ENCODE results near the gene EEFSEC.

Gene EEFSEC

DNA sequence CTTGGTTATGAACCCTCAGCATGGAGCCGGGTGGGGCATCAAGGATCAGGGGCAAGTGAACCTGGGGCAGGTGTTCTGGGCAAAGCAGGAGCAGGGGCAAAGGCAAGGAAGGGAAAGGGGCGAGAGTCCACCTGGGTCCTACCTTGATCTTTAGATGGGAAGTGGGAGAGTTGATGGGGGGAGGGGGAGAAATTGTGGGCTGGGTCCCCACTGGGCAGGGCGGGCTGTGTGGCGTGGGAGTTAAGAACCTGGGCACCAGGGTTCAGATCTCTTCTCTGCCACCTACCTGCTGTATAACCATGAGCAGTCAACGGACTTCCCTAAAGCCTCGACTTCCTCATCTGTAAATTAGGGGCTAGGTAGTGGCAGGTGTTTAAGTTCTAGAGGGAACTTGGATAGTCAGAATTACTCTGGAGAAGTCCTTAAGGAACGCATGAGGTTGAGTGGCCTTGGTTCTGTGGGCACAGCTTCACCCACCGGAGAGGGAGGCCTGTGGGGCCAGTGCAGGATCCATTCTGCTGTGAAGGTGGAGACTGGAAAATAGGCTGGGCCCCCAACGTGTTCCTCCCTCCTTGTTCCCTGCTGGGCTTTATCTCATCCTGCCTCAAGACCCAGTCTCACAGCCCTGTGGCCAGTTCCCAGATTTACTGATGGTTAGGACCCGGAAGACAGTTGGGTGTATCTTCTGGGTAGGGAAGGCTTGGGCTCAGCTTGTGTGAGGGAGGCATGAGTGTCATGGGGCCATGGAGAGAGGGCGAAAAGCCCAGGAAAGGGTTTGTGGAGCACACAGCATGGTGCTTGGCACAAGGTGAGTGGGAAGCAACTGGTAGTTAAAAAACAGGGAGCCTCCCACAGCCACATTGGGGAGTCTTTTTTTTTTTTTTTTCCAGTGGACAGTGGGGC lies 90.6 kb downstream of the EEFSEC start:
- H3K36me3 ChIP-seq (ENCODE audit: insufficient read depth, low read length), result 0 out of 2 replicates have a peak, but pooled peaks cover 2% of the 10 kb centered on the region
- H2AFZ ChIP-seq (ENCODE audit: low read length, unreplicated experiment), result no peak overlapping the region

DNA sequence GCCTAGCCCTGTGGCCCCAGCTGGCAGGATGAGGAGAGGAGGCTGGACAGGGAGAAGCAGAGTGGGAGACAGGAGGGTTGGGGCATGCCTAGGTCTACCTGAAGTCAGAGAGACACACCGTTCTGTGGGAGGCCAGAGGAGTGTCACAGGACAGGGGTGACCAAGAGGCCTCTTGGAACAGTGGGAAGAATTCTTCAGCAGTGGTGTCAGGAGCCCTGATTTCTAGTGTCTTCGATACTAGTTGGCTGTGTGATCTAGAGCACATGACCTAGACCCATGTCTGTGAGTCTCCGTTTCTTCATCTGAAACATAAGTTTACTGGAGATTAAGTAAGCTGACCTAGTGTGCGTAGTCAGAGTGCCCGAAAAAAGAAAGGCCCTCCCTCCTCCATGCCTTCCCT lies 92.2 kb downstream of the EEFSEC start:
- peaks cover 5% of the 10 kb centered on the region for H3K36me3 ChIP-seq (ENCODE audit: insufficient read depth, low read length)
- H3K79me2 ChIP-seq (ENCODE audit: control insufficient read depth, insufficient read depth, low read length, unreplicated experiment), result no peaks in the 10 kb centered on the region
- H3K4me3 ChIP-seq (ENCODE audit: low read depth, low read length), result no peak overlapping the region
- no peaks in the 10 kb centered on the region for H3K27me3 ChIP-seq (ENCODE audit: insufficient read depth, low read length)
- H3K4me1 ChIP-seq (ENCODE audit: control insufficient read depth, insufficient read depth, low read length, unreplicated experiment), result peaks cover 9% of the 10 kb centered on the region
- no peak overlapping the region for H2AFZ ChIP-seq (ENCODE audit: low read length, unreplicated experiment)
- no peak overlapping the region for H3K27ac ChIP-seq (ENCODE audit: low read depth, low read length)

More for the DNA sequence above, 90.6 kb downstream of the EEFSEC start:
- Histone ChIP-seq H3K27ac (ENCODE audit: low read depth, low read length) (no peak overlapping the region), H3K4me1 (ENCODE audit: control insufficient read depth, insufficient read depth, low read length, unreplicated experiment) (peaks cover 9% of the 10 kb centered on the region), H3K27me3 (ENCODE audit: insufficient read depth, low read length) (no peaks in the 10 kb centered on the region), H3K79me2 (ENCODE audit: control insufficient read depth, insufficient read depth, low read length, unreplicated experiment) (no peaks in the 10 kb centered on the region), H3K4me3 (ENCODE audit: low read depth, low read length) (no peak overlapping the region)

DNA sequence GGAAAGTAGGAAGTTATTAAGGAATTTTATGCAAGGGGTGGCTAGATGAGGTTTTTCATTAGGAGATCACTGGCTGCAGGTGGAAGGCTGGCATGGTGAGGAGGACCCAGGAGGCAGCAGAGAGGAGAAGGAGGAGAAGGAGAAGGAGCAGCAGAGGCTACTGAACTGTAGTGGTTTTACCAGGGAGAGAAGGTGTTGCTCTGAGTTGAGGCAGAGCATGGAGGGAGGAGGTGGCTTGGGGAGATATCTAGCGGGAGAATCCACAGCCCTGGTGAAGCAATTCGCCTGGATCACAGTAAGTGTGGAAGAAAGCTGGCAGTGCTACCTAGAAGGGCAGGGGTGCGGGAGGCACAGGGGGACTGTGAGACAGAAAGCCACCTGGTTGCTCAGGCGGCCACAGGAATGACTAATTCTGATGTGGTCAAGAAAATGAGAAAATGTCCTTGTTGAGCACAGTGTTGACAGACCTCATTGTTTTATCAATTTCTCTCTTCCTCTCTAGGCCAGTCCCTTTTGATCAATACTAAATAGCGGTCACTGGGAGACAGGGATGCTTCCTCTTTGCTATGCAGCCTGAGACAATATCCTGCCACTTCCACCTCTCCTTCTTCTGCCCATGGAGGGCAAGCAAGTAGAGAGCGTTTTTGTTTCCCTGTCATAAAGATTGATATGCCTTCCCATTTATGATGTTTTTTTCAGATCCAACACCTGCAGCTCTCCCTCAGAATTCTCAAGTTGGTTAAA lies 94.6 kb downstream of the EEFSEC start:
- H3K36me3 ChIP-seq (ENCODE audit: insufficient read depth, low read length), result peaks cover 6% of the 10 kb centered on the region
- H3K27ac ChIP-seq (ENCODE audit: low read depth, low read length), result no peak overlapping the region
- H3K79me2 ChIP-seq (ENCODE audit: control insufficient read depth, insufficient read depth, low read length, unreplicated experiment), result no peaks in the 10 kb centered on the region
- H3K4me3 ChIP-seq (ENCODE audit: low read depth, low read length), result no peak overlapping the region
- no peak overlapping the region for H2AFZ ChIP-seq (ENCODE audit: low read length, unreplicated experiment)
- H3K4me1 ChIP-seq (ENCODE audit: control insufficient read depth, insufficient read depth, low read length, unreplicated experiment), result peaks cover 7% of the 10 kb centered on the region
- H3K27me3 ChIP-seq (ENCODE audit: insufficient read depth, low read length), result no peaks in the 10 kb centered on the region

DNA sequence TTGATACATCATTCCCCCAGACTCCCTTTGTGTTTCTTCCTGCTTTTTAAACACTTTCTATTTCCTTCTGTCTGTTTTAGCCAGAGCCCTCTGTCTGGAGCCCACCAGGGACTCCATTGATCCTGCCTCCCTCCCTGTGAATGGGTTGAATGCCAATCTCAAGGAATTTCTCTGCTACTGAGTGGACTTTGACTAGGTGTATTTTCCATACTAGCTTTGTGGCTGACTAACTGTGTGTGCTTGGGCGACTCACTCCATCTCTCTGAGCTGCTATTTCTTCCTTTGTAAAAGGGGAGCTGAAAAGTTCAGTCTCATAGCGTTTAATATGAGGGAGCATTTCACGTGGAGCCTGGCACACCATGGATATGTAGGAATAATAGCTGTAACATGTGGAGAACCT lies 98.8 kb downstream of the EEFSEC start:
- no peaks in the 10 kb centered on the region for H3K27me3 ChIP-seq (ENCODE audit: insufficient read depth, low read length)
- no peak overlapping the region for H2AFZ ChIP-seq (ENCODE audit: low read length, unreplicated experiment)
- no peaks in the 10 kb centered on the region for H3K4me1 ChIP-seq (ENCODE audit: control insufficient read depth, insufficient read depth, low read length, unreplicated experiment)
- no peak overlapping the region for H3K4me3 ChIP-seq (ENCODE audit: low read depth, low read length)
- no peak overlapping the region for H3K27ac ChIP-seq (ENCODE audit: low read depth, low read length)
- peaks cover 6% of the 10 kb centered on the region for H3K36me3 ChIP-seq (ENCODE audit: insufficient read depth, low read length)
- no peaks in the 10 kb centered on the region for H3K79me2 ChIP-seq (ENCODE audit: control insufficient read depth, insufficient read depth, low read length, unreplicated experiment)

DNA sequence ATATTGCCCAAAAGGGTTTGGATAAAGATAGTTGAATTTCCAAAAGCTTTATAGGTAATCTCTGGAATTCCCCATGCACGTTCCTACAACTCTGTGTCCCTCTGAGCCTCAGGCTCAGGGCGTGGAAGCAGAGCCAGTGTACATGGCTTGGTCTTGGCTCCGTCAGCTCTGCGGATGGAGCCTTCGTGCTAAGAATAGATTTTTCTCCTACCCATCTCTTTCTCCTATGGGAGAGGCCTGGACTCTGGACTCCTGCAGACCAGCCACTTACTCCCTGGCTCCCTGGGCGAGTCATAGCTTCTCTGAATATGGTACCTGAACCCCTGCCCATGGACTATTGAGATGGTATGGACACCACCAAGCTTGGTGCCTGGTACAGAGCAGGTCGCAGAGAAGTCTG lies 99.9 kb downstream of the EEFSEC start:
- Histone ChIP-seq H2AFZ (ENCODE audit: low read length, unreplicated experiment) (no peak overlapping the region), H3K27me3 (ENCODE audit: insufficient read depth, low read length) (no peaks in the 10 kb centered on the region), H3K27ac (ENCODE audit: low read depth, low read length) (no peak overlapping the region), H3K79me2 (ENCODE audit: control insufficient read depth, insufficient read depth, low read length, unreplicated experiment) (no peaks in the 10 kb centered on the region), H3K36me3 (ENCODE audit: insufficient read depth, low read length) (peaks cover 5% of the 10 kb centered on the region), H3K4me3 (ENCODE audit: low read depth, low read length) (no peak overlapping the region), H3K4me1 (ENCODE audit: control insufficient read depth, insufficient read depth, low read length, unreplicated experiment) (no peaks in the 10 kb centered on the region)

DNA sequence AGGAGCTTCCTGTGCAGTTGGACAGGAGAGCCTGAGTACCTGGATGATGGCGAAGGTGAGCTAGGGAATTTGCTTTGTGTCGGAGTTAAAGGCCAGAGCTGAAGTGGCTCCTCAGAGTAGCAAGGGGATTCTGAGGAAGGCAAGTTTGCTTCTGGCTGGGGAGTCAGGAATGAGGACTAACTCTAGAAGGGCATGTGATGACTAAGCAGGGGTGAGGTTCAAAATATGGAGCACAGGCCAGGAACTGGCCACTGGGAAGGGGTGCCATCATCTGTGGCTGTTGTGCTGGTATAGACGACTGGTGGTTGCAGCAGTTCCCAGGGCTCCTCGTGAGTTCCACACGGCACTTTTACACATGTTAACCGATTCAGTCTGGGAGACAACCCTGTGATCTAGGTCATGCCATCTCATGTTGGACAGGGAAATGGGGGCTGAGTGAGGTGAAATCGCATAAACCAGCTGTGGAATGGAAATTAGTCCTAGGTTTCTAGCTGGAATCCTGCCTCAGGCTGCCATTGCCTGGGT lies 100.8 kb downstream of the EEFSEC start:
- peaks cover 7% of the 10 kb centered on the region for H3K36me3 ChIP-seq (ENCODE audit: insufficient read depth, low read length)
- no peak overlapping the region for H3K27ac ChIP-seq (ENCODE audit: low read depth, low read length)
- no peaks in the 10 kb centered on the region for H3K27me3 ChIP-seq (ENCODE audit: insufficient read depth, low read length)
- no peaks in the 10 kb centered on the region for H3K79me2 ChIP-seq (ENCODE audit: control insufficient read depth, insufficient read depth, low read length, unreplicated experiment)
- no peak overlapping the region for H3K4me3 ChIP-seq (ENCODE audit: low read depth, low read length)
- no peak overlapping the region for H2AFZ ChIP-seq (ENCODE audit: low read length, unreplicated experiment)
- no peaks in the 10 kb centered on the region for H3K4me1 ChIP-seq (ENCODE audit: control insufficient read depth, insufficient read depth, low read length, unreplicated experiment)

DNA sequence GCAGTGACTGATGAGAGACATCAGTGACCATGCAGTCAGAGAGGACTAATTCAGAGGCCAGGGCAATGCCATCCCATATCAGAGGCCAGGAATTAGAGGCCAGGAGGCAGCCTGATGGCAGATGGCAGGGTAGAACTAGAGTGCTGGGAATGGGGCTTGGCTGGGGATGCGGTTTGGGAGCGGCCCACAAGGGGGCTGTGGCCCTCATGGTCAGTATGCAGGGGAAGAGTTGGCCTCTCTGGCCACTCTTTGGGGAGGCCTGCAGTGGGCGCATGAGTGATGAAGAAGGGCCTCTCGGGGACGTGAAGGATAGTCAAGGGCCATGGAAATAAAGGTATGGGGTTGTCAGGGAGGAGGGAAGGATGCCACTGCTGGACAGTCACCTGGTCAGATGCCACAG lies 101.7 kb downstream of the EEFSEC start:
- Histone ChIP-seq H3K4me3 (ENCODE audit: low read depth, low read length) (no peak overlapping the region), H3K4me1 (ENCODE audit: control insufficient read depth, insufficient read depth, low read length, unreplicated experiment) (no peaks in the 10 kb centered on the region), H3K27ac (ENCODE audit: low read depth, low read length) (no peak overlapping the region), H3K27me3 (ENCODE audit: insufficient read depth, low read length) (no peaks in the 10 kb centered on the region), H3K79me2 (ENCODE audit: control insufficient read depth, insufficient read depth, low read length, unreplicated experiment) (no peaks in the 10 kb centered on the region), H3K36me3 (ENCODE audit: insufficient read depth, low read length) (peaks cover 11% of the 10 kb centered on the region), H2AFZ (ENCODE audit: low read length, unreplicated experiment) (no peak overlapping the region)

DNA sequence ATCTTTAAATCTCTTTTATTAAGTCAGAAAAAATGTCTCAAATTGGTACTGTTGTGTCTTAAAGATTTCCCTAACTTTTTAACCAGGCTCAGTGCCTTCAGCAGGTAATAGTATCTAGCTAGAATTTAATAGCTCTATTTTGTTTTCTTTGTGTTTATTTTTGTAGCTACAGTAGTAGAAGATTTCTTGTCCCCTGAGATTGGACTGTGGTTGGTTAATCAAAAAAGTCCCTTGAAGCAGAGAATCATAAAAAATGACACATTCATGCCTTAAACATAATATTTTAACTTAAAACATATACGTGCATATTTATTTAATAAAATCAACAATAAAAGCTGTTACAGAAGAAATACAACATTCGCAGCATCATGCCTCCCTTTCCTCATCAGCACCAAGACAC lies 102.8 kb downstream of the EEFSEC start:
- no peaks in the 10 kb centered on the region for H3K27me3 ChIP-seq (ENCODE audit: insufficient read depth, low read length)
- H3K4me1 ChIP-seq (ENCODE audit: control insufficient read depth, insufficient read depth, low read length, unreplicated experiment), result no peaks in the 10 kb centered on the region
- H3K4me3 ChIP-seq (ENCODE audit: low read depth, low read length), result no peak overlapping the region
- H3K27ac ChIP-seq (ENCODE audit: low read depth, low read length), result no peak overlapping the region
- H3K36me3 ChIP-seq (ENCODE audit: insufficient read depth, low read length), result peaks cover 18% of the 10 kb centered on the region; the same call in 1 of the 2 replicates
- H2AFZ ChIP-seq (ENCODE audit: low read length, unreplicated experiment), result no peak overlapping the region
- H3K79me2 ChIP-seq (ENCODE audit: control insufficient read depth, insufficient read depth, low read length, unreplicated experiment), result no peaks in the 10 kb centered on the region

DNA sequence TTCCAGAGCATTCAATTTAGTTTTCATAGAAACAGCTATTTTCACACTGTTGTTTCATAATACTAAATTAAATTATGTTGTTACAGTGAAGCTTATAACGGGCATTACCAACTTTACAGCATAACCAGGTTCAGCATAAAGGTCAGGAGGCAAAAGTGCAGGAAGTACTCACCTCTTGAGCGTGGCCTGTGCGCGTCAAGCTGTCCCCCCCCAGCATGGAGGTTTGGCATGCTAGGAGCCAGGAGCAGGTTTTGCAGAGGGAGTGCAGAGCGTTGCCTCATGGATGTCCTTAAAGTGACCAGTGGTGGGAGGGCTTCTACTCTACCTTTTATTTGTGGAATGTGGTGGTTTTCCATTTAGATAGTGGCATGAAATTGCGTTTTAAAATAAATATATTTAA lies 104.4 kb downstream of the EEFSEC start:
- Histone ChIP-seq H3K27me3 (ENCODE audit: insufficient read depth, low read length) (no peaks in the 10 kb centered on the region), H3K36me3 (ENCODE audit: insufficient read depth, low read length) (peaks cover 18% of the 10 kb centered on the region; the same call in 1 of the 2 replicates), H2AFZ (ENCODE audit: low read length, unreplicated experiment) (no peak overlapping the region), H3K4me1 (ENCODE audit: control insufficient read depth, insufficient read depth, low read length, unreplicated experiment) (no peaks in the 10 kb centered on the region), H3K79me2 (ENCODE audit: control insufficient read depth, insufficient read depth, low read length, unreplicated experiment) (no peaks in the 10 kb centered on the region), H3K4me3 (ENCODE audit: low read depth, low read length) (no peak overlapping the region), H3K27ac (ENCODE audit: low read depth, low read length) (no peak overlapping the region)

DNA sequence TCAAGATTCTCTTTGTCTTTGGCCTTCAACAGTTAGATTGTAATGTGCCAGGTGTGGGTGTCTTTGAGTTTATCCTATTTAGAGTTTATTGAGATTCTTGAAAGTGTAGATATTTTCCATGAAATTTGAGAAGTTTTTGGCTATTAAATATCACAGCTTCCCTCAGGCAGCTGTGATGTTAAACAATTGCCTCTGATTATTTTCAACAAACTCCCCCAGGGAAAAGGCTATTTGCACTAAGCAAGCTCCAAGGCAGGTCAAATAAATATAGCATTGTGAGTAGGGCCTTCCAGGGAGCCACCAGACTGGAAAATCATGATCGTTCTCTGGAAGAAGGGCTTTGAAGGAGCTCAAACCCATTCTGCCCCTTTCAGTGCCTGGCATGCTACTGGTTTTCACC lies 107.0 kb downstream of the EEFSEC start:
- Histone ChIP-seq H3K4me1 (ENCODE audit: control insufficient read depth, insufficient read depth, low read length, unreplicated experiment) (no peaks in the 10 kb centered on the region), H3K36me3 (ENCODE audit: insufficient read depth, low read length) (peaks cover 18% of the 10 kb centered on the region; the same call in 1 of the 2 replicates), H3K27me3 (ENCODE audit: insufficient read depth, low read length) (no peaks in the 10 kb centered on the region), H3K27ac (ENCODE audit: low read depth, low read length) (no peak overlapping the region), H2AFZ (ENCODE audit: low read length, unreplicated experiment) (no peak overlapping the region), H3K4me3 (ENCODE audit: low read depth, low read length) (no peak overlapping the region), H3K79me2 (ENCODE audit: control insufficient read depth, insufficient read depth, low read length, unreplicated experiment) (no peaks in the 10 kb centered on the region)

Measured in ACC112 (cell line).